Thyroid gland (tissue), 4 donors: ENCODE measurements around the gene COL10A1. TPM values are rescaled to one million over a fixed set of nuclear protein-coding genes. Genes with fewer than 3 reads are reported as not detected.

Experiments used
- DNase-seq, 2 donors: peaks; one replicate each; pipeline ENCODE4 v3.0.0-alpha.2; 2019
- H3K27ac ChIP-seq, 3 donors: fragments of 200-600 bp; sonication (generic); 1 replicate in 2 of 3; 2 replicates in 1 of 3; pipeline ENCODE4 v1.5.1; 2016 to 2019; ENCODE audit warnings: mild to moderate bottlenecking in 1 of 3, moderate library complexity in 1 of 3
- H3K27me3 ChIP-seq: fragments of 200-600 bp; sonication (generic); one replicate; pipeline ENCODE4 v1.5.1; 2019
- H3K36me3 ChIP-seq, 2 donors: fragments of 200-600 bp; sonication (generic); one replicate each; pipeline ENCODE4 v1.5.1; 2016 to 2019
- H3K4me1 ChIP-seq, 2 donors: fragments of 200-600 bp; sonication (generic); one replicate each; pipeline ENCODE4 v1.5.1; 2017 to 2019
- H3K4me3 ChIP-seq, 3 donors: fragments of 200-600 bp; sonication (generic); replicated peaks in 1 of 3; 1 replicate in 2 of 3; 2 replicates in 1 of 3; pipeline ENCODE4 v1.5.1; 2016; ENCODE audit warnings: mild to moderate bottlenecking in 1 of 3
- H3K9me3 ChIP-seq: fragments of 200-600 bp; sonication (generic); one replicate; pipeline ENCODE4 v1.5.1; 2017
- POLR2A ChIP-seq, 2 donors: fragments of 450-650 bp; IDR thresholded peaks; one replicate each; pipeline ENCODE4 v1.6.1; 2017; ENCODE audit warnings: antibody characterized with exemption in 2 of 2, mild to moderate bottlenecking in 2 of 2, moderate library complexity in 1 of 2
- WGBS, 2 donors: methylation state at CpG; one replicate each; pipeline ENCODE4 v1.1.5; 2017; 5-methylcytosine and 5-hydroxymethylcytosine counted together
- intact Hi-C: fragments of 100-400 bp; cut with DNase I; formaldehyde crosslinking; loops from one replicate; pipeline ENCODE4 v1.15.1; 2023
- total RNA-seq, 4 donors: library from RNA; depleted of rRNA; stranded (reverse); fragments of >200 nt; gene quantifications; one replicate each; pipeline ENCODE4 v1.2.3, GENCODE V29; 2016
- TF ChIP-seq, protein P1 (sequence below), 6 experiments: fragments of 200-600 bp in 3 of 6; fragments of 450-650 bp in 3 of 6; sonication (generic) in 3 of 6; IDR thresholded peaks; one replicate each; pipeline ENCODE4 v1.5.1; 2016 to 2019; ENCODE audit warnings: antibody characterized with exemption in 6 of 6, mild to moderate bottlenecking in 2 of 6, inconsistent platforms in 1 of 6, moderate library complexity in 1 of 6

The COL10A1 gene
- total RNA-seq, 4 donors from 2014 or later = 0.78 TPM; not detected in 3

DNA sequence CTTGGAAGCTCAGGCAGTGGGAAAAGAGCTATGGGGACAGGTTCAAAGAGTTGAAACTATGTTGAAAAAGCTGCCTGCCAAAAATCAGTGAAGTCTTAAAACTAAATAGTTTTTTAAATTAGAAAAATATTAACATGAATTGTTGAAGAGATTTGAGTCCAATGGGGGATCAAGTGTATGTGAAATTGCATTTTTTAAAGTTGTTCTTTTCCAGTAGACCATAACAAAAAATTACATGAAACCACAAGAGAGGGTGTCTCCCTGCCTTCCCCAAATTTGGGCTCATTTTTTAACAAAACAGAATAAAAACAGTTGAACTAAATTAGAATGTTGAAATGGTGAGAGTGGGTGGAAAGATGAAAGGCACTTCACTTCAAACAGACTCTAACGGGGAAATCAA, 31.5 kb upstream of the COL10A1 start:
- intact Hi-C loops = no loop called here
- H3K27ac ChIP-seq = no peak overlapping the region
- H3K27me3 ChIP-seq = no peaks in the 10 kb centered on the region
- 85 to 89% methylated on average over 1 of the region's 1 CpG for WGBS, 2 donors
- H3K4me3 ChIP-seq = no peak overlapping the region
- no peak for DNase-seq
- TF ChIP-seq POLR2A (IDR thresholded peaks at IDR 0.05) = no peak
- TF ChIP-seq, protein P1, sequence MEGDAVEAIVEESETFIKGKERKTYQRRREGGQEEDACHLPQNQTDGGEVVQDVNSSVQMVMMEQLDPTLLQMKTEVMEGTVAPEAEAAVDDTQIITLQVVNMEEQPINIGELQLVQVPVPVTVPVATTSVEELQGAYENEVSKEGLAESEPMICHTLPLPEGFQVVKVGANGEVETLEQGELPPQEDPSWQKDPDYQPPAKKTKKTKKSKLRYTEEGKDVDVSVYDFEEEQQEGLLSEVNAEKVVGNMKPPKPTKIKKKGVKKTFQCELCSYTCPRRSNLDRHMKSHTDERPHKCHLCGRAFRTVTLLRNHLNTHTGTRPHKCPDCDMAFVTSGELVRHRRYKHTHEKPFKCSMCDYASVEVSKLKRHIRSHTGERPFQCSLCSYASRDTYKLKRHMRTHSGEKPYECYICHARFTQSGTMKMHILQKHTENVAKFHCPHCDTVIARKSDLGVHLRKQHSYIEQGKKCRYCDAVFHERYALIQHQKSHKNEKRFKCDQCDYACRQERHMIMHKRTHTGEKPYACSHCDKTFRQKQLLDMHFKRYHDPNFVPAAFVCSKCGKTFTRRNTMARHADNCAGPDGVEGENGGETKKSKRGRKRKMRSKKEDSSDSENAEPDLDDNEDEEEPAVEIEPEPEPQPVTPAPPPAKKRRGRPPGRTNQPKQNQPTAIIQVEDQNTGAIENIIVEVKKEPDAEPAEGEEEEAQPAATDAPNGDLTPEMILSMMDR (IDR thresholded peaks at IDR 0.05) = no peak
- no peaks in the 10 kb centered on the region for H3K4me1 ChIP-seq
- no peaks in the 10 kb centered on the region for H3K36me3 ChIP-seq
- no peaks in the 10 kb centered on the region for H3K9me3 ChIP-seq

DNA sequence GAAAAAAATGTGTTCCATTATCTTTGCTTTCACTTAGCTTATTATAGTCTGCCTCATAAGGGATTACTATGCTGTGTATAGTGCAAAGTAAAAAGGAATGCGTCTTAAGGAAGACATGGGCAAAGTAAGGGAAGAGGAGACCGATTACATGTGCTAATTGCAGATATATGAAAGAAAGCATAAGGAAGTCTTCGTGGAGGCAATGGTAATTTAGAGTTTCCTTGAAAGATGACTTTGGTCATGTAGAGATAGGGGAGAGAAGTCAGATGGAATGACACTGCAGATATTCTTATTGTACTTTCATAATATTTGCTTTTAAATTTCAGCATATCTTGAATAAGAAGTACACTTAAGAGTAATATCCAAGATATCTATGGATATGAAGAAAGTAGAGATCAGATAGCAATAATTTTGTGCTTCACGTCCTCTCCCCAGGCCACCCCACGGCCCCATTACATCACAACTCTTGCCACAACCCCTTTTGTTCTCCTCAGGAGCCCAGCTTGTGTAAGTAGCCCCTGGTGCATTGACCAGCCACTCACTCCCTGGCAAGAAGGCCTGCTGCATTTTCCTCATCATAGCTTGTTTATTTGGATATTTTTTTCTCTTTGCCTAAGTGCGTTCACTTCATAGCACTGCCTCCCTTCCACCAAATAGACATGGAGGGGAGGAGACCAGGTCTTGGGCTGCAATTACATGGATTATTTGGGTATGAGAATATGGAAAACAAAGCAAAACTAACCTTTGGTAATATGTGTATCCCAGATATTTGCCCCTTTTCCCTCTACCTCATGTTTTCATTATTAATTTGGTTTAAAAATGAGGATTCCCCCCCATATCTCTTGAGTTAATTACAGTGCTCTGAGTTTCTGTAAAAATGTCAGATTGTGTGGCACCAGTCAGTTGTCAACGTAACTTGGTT, 30.7 kb upstream of the COL10A1 start:
- 83 to 96% methylated on average over 7 of the region's 7 CpGs for WGBS, 2 donors
- Histone ChIP-seq H3K4me1 (no peaks in the 10 kb centered on the region), H3K4me3 (no peak overlapping the region), H3K27ac (no peak overlapping the region), H3K9me3 (no peaks in the 10 kb centered on the region), H3K36me3 (no peaks in the 10 kb centered on the region), H3K27me3 (no peaks in the 10 kb centered on the region)
- TF ChIP-seq POLR2A (IDR thresholded peaks at IDR 0.05) = no peak
- TF ChIP-seq, protein P1 (IDR thresholded peaks at IDR 0.05) = no peak
- intact Hi-C loops = no loop called here
- DNase-seq = no peak

DNA sequence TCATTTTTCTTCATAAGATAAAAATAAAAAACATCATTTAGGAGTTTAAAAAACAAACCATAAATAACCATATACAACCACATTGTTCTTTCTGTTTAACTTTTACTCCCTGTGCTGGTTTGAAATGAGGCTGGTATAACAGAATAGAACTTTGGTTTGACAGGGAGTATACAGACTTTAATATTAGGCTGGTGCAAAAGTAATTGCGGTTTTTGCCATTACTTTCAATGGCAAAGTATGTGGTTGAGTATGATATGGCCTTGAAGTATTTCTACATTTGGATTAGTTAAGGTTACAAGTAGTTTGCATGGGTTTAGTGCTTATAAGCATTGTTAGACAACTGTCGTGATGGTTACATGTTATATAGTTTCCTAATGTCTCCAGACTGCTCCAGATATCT, 29.0 kb upstream of the COL10A1 start:
- WGBS, 2 donors = 94 to 96% methylated on average over 2 of the region's 2 CpGs
- no peaks in the 10 kb centered on the region for H3K36me3 ChIP-seq
- no peak for DNase-seq
- no peaks in the 10 kb centered on the region for H3K4me1 ChIP-seq
- no peaks in the 10 kb centered on the region for H3K9me3 ChIP-seq
- H3K4me3 ChIP-seq = no peak overlapping the region
- H3K27ac ChIP-seq = no peak overlapping the region
- no peaks in the 10 kb centered on the region for H3K27me3 ChIP-seq
- TF ChIP-seq POLR2A (IDR thresholded peaks at IDR 0.05) = no peak
- TF ChIP-seq, protein P1 (IDR thresholded peaks at IDR 0.05) = no peak
- intact Hi-C loops = no loop called here

DNA sequence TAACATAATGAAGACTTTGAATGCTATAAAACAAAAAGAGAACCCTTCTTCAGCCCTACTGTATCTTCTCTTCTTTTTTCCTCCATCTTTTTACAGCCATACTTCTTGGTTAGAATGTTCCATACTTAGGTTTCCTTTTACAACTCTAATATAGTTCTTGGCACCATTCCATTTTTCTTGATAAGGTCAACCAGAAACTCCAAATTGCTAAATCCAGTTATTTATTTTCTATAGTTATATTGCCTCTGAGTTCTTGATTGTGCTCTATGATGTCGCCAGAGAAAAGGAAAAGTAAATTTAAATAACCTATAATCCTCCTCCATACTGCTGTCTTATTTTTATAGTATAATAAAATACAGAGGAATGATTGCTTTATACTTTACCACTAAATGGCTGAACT, 26.7 kb upstream of the COL10A1 start:
- WGBS, 2 donors = 95 to 96% methylated on average over 1 of the region's 1 CpG

More for the DNA sequence above, 26.7 kb upstream of the COL10A1 start:
- DNase-seq = no peak
- Histone ChIP-seq H3K4me1 (no peaks in the 10 kb centered on the region), H3K36me3 (no peaks in the 10 kb centered on the region), H3K27me3 (no peaks in the 10 kb centered on the region), H3K4me3 (no peak overlapping the region), H3K27ac (no peak overlapping the region), H3K9me3 (no peaks in the 10 kb centered on the region)
- intact Hi-C loops = no loop called here
- TF ChIP-seq, protein P1 (IDR thresholded peaks at IDR 0.05) = no peak
- no peak for TF ChIP-seq POLR2A (IDR thresholded peaks at IDR 0.05)
